ENCODE measurements around the gene XPC. TPM values are rescaled to one million over a fixed set of nuclear protein-coding genes. Genes with fewer than 3 reads are reported as not detected.

Gene XPC
- total and polyA plus RNA-seq, 2 of the 8 experiments (the other 6 are each of a cell fraction or from before 2014, with no cell fraction given), result 8.8 to 27.3 TPM

DNA sequence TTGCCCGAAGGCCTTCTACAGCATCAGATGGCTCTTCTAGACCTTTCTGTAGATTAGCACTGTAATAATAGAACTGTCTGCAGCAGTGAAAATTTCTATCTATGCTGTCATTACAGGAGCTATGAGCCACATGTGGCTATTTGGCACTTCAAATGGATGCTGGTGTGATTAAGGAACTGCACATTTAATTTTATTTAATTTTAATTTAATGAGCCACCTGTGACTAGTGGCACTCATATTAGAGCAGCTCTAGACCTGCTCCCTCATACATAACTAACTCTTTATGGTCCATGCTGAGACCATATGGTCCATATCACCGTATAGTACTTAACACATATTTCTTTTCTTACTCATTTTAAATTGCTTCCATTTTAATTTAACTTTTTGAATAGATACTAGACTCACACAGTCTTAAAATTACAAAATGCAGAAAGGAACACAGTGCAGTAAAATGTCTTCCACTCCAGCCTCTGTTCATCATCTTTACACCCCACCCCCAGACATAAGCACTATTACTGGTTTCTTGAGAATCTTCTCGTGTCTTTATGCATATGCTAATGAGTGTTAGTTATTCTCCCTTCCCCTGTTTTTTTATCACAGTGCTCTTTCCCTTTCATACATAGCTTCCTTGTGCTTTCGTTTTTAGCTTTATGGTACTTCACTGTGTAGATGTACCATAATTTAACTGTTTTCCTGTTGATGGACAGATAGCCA is 9.8 kb upstream of the XPC start:
- H2BK12ac ChIP-seq (ENCODE audit: low read depth, low read length), result no peak overlapping the region
- H3K18ac ChIP-seq (ENCODE audit: extremely low read depth, low read length), result no peak overlapping the region
- H3K14ac ChIP-seq (ENCODE audit: insufficient read length), result no peak overlapping the region
- no peak overlapping the region for H3K4ac ChIP-seq (replicated peaks; ENCODE audit: insufficient read length, low read depth, low read length)
- no peak overlapping the region for H3K4me3 ChIP-seq (ENCODE audit: extremely low read depth in 1 of 4, insufficient read depth in 2 of 4, low read depth in 3 of 4, low read length in 4 of 4)
- no peak for FAIRE-seq
- H4K8ac ChIP-seq (ENCODE audit: extremely low read depth, insufficient read depth, low read length), result no peak overlapping the region
- no peak for TF ChIP-seq HDAC6 (IDR thresholded peaks at IDR 0.05; ENCODE audit: low read depth, low read length)
- TF ChIP-seq RFX5 (IDR thresholded peaks at IDR 0.05; ENCODE audit: borderline replicate concordance, low read depth, low read length), result no peak
- no peak for TF ChIP-seq TAF7 (optimal IDR thresholded peaks at IDR 0.05; ENCODE audit: borderline replicate concordance, low read depth, low read length)
- TF ChIP-seq CEBPB (IDR thresholded peaks at IDR 0.05; ENCODE audit: low read depth, low read length), result no peak
- TF ChIP-seq SIX5 (IDR thresholded peaks at IDR 0.05; ENCODE audit: low read depth, low read length), result no peak
- TF ChIP-seq POU5F1 (IDR thresholded peaks at IDR 0.05; ENCODE audit: low read depth, low read length), result no peak
- TF ChIP-seq, protein P1, sequence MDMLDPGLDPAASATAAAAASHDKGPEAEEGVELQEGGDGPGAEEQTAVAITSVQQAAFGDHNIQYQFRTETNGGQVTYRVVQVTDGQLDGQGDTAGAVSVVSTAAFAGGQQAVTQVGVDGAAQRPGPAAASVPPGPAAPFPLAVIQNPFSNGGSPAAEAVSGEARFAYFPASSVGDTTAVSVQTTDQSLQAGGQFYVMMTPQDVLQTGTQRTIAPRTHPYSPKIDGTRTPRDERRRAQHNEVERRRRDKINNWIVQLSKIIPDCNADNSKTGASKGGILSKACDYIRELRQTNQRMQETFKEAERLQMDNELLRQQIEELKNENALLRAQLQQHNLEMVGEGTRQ (IDR thresholded peaks at IDR 0.05; ENCODE audit: low read length), result no peak
- no peak for TF ChIP-seq FOSL1 (IDR thresholded peaks at IDR 0.05; ENCODE audit: insufficient read depth, low read depth, low read length)
- no peak for TF ChIP-seq GABPA (IDR thresholded peaks at IDR 0.05; ENCODE audit: borderline replicate concordance, insufficient read depth, low read length)
- TF ChIP-seq TCF12 (IDR thresholded peaks at IDR 0.05; ENCODE audit: low read depth, low read length), result no peak
- TF ChIP-seq SP2 (IDR thresholded peaks at IDR 0.05; ENCODE audit: low read length), result no peak
- no peak for TF ChIP-seq KDM4A (IDR thresholded peaks at IDR 0.05; ENCODE audit: low read depth, low read length, severe bottlenecking)
- no peak overlapping the region for H2AFZ ChIP-seq (ENCODE audit: low read length)
- H2BK120ac ChIP-seq (replicated peaks; ENCODE audit: low read depth, low read length), result no peak overlapping the region
- POLR2A ChIA-PET (ENCODE audit: partially characterized antibody), result interaction anchor here (1.5 to 3.2 kb wide), 2 partner anchors 9 kb away, joined by 5 to 10 read pairs; no protein-coding TSS in a partner anchor
- 86% methylated on average over 4 of the region's 4 CpGs; no CpG with 5 or more reads in 1 of the 2 experiments for WGBS, 2 experiments (ENCODE audit: extremely low coverage in 1 of 2, insufficient coverage in 1 of 2, insufficient read length in 1 of 2, insufficient replicate concordance in 2 of 2, low coverage in 1 of 2, low lambda C conversion rate in 2 of 2, missing lambda C conversion rate in 1 of 2)
- no peak overlapping the region for H2BK15ac ChIP-seq (ENCODE audit: low read length)
- no peak overlapping the region for H3K56ac ChIP-seq (replicated peaks; ENCODE audit: insufficient read length, low read depth, low read length)
- peaks cover 0 to 36% of the 10 kb centered on the region in 2 experiments; a peak in 3 of 4 replicates for H3K79me2 ChIP-seq (ENCODE audit: control insufficient read depth in 1 of 2, insufficient read depth in 2 of 2, low read length in 2 of 2)
- H3K9me3 ChIP-seq (ENCODE audit: insufficient read depth in 2 of 2, low read depth in 1 of 2, low read length in 1 of 2), result no peaks in the 10 kb centered on the region
- no peak overlapping the region for H3K23ac ChIP-seq (ENCODE audit: insufficient read length)
- H3K4me2 ChIP-seq (ENCODE audit: insufficient read depth in 1 of 2, low read depth in 2 of 2, low read length in 2 of 2), result no peak overlapping the region
- H4K91ac ChIP-seq (replicated peaks; ENCODE audit: insufficient read length, low read length), result no peak overlapping the region
- no peak overlapping the region for H3K27ac ChIP-seq (ENCODE audit: low read depth, low read length)
- H3K36me3 ChIP-seq (ENCODE audit: control insufficient read depth in 2 of 4, insufficient read depth in 4 of 4, low read length in 3 of 4), result peaks cover 3 to 31% (median 14%) of the 10 kb centered on the region in 4 experiments; a peak in 7 of 8 replicates
- no peak for DNase-seq (ENCODE audit: low read depth in 1 of 2, low spot score in 2 of 2)
- H3K23me2 ChIP-seq (ENCODE audit: low read depth, low read length), result no peaks in the 10 kb centered on the region
- peaks cover 0 to 2% of the 10 kb centered on the region in 2 experiments for H4K20me1 ChIP-seq (replicated peaks in 1 of 2; ENCODE audit: control insufficient read depth in 1 of 2, insufficient read depth in 2 of 2, low read length in 2 of 2)
- no peaks in the 10 kb centered on the region for H3K4me1 ChIP-seq (replicated peaks in 1 of 4; ENCODE audit: control insufficient read depth in 3 of 4, insufficient read depth in 4 of 4, low read length in 3 of 4)
- no peak overlapping the region for H2AK5ac ChIP-seq (ENCODE audit: low read depth, low read length)
- H3K79me1 ChIP-seq (ENCODE audit: low read depth, low read length), result 0 out of 2 replicates have a peak, but pooled peaks cover 3% of the 10 kb centered on the region
- H3K9ac ChIP-seq (replicated peaks in 1 of 4; ENCODE audit: extremely low read depth in 1 of 4, low read depth in 3 of 4, low read length in 3 of 4), result no peak overlapping the region
- H2BK5ac ChIP-seq (ENCODE audit: low read depth, low read length), result no peak overlapping the region
- no peak overlapping the region for H2BK20ac ChIP-seq (ENCODE audit: low read length)
- peaks cover 0 to 1% (median 0%) of the 10 kb centered on the region in 4 experiments; a peak in 1 of 7 replicates for H3K27me3 ChIP-seq (replicated peaks in 1 of 4; ENCODE audit: control insufficient read depth in 3 of 4, extremely low read depth in 1 of 4, insufficient read depth in 3 of 4, low read length in 3 of 4)
- H4K5ac ChIP-seq (ENCODE audit: insufficient read length, low read depth, low read length), result no peak overlapping the region
- CTCF ChIA-PET (ENCODE audit: partially characterized antibody), result interaction anchor here (0.7 to 1.0 kb wide), 3 partner anchors 16 to 347 kb away, joined by 3 read pairs; no protein-coding TSS in a partner anchor

All from H1 (cell line).